GM21576 (cell line): ENCODE measurements around the gene UNC5CL.
"Not testable (repeated sequence)": the region's sequence is repeated elsewhere in the genome, so short reads cannot be mapped to it uniquely, and the experiment has no call there.

Source experiments
- ATAC-seq: cut with Tn5 transposase; IDR thresholded peaks from one replicate; pipeline ENCODE4 v1.9.1; 2021; ENCODE audit warnings: mild to moderate bottlenecking, moderate library complexity; ENCODE audit not compliant: unreplicated experiment

The UNC5CL gene

GRCh38 chr6:41008011-41008410 lies 31.0 kb downstream of the UNC5CL start:
- ATAC-seq, result no peak

- not testable (repeated sequence) for ATAC-seq
Measured at GRCh38 chr6:41006980-41007379, 32.0 kb downstream of the UNC5CL start.

DNA sequence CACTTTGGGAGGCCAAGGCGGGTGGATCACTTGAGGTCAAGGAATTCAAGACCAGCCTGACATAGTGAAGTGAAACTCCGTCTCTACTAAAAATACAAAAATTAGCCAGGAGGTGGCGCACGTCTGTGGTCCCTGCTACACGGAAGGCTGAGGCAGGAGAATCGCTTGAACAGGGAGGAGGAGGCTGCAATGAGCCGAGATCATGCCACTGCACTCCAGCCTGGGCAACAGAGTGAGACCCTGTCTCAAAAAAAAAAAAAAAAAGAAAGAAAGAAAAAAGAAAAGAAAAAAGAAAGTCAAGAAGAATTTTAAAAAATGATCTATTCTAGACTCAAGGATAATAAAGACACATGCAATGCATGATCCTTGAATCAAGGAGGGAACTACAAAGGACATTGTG lies 32.8 kb downstream of the UNC5CL start:
- ATAC-seq, result not testable (repeated sequence)

DNA sequence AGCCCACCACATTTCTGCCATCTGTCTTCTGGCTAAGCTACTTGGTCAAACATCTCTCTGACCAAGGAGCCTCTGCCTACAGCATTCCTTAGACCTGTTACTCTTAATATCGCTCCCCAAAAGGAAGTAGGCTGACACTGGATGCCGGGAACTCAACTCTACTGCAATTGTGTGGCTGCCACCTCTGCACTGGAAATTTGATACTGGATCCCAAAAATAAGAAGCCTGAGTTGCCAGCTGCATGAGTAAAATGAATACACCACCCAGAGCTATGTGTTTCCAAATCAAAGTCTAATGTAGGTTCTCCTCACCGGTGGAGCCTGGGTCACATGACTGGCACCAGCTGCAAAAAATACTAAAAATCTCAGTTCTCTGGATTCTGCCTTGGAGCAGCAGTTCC lies 36.9 kb downstream of the UNC5CL start:
- no peak for ATAC-seq

GRCh38 chr6:41000248-41000647 lies 38.8 kb downstream of the UNC5CL start:
- no peak for ATAC-seq

DNA sequence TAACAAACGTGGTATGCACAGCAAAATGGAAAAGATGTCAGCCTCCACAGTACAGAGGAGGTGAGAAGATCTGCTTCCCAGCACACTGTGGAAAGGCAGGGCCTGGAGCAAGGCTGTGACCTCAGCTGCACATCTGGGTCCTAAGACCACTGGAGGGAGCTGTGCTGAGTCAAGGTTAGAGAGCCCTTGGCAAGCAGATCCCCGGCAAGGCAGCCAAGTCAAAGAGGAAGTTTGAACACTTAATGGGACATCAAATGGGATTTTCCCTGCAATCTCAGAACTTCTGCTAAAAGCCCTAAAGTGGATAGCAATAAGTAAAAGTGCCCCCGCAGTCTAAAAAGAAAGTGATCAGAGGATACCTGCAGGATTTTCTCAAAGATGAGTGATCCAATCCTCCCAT lies 39.5 kb downstream of the UNC5CL start:
- ATAC-seq, result no peak

DNA sequence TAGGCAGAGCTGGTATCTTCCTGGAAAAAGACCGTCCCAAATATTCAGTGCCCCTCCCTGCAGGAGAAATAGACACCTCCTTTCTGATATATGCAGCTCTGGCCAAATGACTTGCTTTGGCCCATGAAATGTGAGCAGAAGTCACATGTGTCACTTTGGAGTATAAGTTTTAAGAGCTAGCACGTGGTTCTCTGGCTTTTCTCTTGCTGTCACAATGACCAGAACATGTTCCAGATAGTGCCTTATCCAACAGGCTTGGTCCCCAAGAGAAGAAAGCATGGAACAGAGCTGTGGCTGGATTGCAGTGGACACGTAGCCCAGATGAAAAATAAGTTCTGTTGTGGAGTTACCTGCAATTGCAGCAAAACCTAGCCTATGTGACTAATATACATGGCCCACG lies 40.4 kb downstream of the UNC5CL start:
- no peak for ATAC-seq

DNA sequence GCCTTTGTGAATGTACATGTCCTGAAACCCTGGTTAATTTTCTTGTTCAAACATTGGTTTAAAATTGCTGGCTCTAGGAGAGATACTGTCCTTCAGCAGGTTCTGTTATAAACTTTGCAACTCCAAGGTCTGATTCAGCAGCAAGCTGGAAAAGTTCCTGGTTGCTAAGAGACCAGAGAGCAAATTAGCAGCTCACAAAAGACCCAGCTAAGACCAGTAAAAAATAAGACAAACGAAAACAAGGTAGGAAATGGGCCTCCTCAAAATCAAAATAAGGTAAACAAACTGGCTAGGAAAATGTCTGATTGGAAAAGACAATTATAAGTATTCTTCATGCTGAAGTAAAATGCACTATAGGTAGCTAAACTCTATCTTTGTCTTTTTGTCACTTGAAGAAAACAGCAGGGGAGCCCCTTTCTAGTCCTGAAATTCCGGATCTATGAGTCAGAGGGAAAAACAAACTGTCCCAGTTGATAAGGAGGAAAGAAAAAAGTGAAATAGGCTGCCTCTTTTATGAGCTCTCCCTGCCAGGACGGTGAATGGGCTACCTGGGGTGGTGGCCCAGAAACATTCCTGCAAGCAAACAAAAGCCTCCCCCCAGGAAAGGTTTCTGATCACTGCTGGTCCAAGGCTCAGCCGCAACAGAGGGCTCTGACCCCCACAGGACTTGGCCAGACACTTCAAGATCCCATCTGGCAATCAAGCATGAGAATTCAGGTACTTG lies 41.6 kb downstream of the UNC5CL start:
- ATAC-seq, result no peak

DNA sequence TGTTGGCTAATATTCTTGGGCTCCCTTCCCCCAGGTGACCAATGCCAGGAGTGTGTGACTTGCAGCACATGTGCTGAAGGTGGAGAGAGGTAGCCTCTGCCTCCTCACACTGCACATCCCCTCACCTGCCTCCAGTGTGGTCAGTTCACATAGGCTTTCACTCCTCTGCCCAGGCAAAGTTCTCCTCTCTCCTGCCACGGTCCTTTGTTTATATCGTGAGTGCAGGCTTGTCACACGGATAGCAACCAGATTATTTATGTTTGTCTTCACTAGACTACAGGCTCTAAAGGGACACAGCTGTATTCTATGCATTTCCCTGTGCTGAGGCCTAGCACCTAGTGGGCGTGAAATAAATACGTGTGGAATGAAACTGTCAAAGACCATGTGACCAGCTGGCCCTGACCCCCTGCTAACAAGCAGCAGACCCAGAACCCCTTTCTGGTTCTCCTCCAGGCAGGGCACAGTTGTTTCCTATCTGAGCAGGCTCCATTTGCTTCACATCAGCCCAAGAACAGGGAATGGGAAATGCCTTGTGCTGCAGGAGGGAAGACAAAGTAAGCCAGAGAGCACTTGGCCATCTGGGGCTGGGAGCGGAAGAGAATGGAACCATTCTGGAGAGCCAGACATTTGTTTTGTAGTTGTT lies 42.3 kb downstream of the UNC5CL start:
- ATAC-seq, result no peak

DNA sequence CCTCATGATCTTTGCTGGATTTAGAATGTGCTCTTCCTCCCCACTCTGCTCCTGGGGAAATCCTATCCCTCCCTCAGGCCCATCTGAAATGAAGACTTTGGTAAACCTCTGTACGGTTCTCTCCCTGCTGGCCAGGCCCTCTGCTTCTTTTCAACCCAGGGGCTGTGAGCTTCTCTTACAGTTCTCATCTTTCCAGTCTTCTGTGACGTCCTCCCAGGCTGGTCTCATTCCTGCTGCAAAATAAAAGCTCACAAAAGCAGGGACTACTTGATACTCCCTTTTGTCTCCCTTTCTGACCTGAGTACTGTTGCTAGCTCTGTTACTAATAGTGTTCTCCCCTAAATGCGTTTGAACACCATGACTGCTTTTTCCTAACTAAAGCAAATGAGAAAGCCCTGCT lies 46.3 kb downstream of the UNC5CL start:
- no peak for ATAC-seq

- no peak for ATAC-seq
Measured at GRCh38 chr6:40990301-40990700, 48.7 kb downstream of the UNC5CL start.

DNA sequence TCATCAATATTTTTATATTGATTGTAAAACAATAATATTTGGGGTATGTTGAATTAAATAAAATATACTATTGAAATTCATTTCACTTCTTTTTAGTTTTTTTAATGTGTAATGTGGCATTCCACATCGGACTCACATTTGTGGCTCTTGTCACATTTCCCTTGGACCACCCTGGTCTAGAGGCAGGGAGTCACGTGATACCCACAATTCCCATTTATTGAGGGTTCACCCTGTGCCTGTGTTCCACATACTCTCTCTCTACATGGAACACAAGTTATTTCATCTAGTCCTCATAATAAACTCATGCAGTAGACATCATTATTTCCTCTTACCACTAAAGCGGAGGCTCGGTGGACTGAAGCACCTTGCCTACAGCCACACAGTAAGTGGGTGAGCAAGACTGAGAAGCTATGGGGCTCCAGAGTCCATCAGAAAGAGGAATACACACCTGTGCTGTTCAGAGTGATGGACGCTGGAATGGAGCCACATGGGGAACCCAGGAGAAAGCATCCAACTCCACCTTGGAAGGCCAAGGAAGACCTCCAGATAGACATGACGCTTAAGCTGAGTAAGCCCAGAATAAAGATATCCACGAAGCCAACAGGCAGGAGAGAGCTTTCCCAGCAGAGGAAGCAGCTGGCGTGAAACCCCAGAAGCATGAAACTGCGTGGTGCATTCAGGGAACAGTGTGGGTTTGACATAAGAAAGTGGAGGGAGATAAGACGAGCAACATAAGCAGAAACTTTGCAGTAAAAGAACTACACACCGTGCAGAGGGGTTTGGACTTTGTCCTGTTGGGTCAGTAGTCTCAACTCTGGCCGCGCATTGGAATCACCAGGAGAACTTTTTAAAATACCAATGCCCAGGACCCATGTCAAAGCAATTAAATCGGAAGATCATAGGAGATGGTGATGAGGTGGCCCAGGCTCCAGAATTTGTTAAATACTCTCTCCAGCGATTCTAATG lies 49.5 kb downstream of the UNC5CL start:
- no peak for ATAC-seq

DNA sequence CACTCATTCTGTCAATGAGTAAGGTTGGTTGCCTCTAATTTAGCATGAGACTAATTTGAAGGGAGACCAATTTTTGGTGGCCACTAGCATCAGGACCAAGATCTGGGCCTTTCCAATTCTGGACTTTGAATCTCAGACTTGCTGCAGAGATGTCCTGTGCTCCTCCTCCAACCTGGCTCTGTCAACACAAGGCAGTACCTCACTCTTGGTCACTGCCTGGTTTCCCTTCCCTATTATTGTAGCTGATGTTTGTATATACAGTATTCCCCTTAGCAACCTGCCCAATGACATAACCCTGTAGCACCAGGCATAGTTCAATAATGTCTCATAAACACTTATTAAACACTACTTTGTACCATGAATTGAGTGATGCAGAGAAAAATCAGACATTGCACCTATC lies 50.4 kb downstream of the UNC5CL start:
- ATAC-seq, result no peak

- no peak for ATAC-seq
Measured at GRCh38 chr6:40986921-40987819, 51.9 kb downstream of the UNC5CL start.

- ATAC-seq, result no peak
Measured at GRCh38 chr6:40986364-40986763, 52.7 kb downstream of the UNC5CL start.

- no peak for ATAC-seq
Measured at GRCh38 chr6:40983752-40984151, 55.3 kb downstream of the UNC5CL start.

DNA sequence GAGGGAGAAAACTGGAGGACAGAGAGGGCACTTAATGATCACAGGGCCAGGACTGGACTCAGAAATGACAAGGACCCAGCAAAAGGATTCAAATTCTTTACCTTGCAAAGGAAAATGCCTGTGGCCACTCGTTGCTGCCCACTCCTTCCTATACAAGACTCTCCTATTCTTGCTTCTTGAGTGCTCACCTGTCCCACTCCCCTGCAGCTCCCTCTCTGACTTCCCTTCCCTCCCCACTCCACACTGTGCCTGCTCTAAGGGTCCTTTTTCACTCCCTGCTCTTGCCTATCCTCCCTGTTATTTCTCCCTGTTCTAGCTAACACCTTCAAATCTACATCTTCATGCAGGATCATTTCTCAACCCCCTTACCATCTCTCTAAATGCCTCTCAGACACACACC lies 56.1 kb downstream of the UNC5CL start:
- no peak for ATAC-seq

DNA sequence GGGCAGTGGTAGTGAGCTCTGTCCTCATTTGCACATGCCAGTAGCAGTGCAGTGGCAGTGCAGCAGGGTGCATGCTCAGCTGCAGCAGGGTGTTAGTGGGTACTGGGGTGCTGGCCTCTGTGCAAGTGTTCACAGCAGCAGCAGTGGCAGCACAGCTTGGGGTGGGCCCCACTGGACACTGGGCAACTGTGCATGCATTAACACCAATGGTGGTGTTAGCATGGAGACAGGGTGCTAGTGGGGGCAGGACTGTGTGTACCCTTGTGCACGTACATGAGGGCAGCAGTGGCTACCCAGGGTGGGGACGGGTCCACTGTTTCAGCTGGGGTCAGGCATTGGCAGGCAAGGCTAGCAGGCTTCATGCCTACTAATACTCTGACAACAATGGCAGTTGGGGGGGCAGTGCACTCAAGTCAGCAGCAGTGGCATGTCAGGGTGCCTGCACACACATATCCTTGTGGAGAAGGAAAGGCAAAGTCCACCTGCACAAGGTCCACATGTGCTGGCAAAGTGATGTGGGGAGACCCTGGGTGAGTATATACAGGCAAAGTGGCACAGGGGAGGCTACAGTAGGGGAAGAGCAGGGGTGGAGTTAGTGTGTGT lies 60.2 kb downstream of the UNC5CL start:
- no peak for ATAC-seq

GRCh38 chr6:40977695-40978094 lies 61.3 kb downstream of the UNC5CL start:
- no peak for ATAC-seq

DNA sequence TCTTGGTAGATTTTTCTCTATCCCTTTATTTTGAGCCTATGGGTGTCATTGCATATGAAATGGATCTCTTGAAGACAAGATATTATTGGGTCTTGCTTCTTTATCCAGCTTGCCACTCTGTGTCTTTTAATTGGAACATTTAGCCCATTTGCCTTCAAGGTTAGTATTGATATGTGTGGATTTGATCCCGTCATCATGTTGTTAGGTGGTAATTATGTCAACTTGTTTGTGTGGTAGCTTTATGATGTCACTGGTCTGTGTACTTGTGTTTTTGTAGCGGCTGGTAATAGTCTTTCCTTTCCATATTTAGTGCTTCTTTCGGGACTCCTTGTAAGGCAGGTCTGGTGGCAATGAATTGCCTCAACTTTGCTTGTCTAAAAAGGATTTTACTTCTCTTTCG lies 61.9 kb downstream of the UNC5CL start:
- no peak for ATAC-seq
